ENCODE measurements around the gene MGAT4B. TPM values are rescaled to one million over a fixed set of nuclear protein-coding genes. Genes with fewer than 3 reads are reported as not detected.

MGAT4B gene
- total and polyA plus RNA-seq, 7 donors: 27.8 to 241 (median 56.8) TPM

DNA sequence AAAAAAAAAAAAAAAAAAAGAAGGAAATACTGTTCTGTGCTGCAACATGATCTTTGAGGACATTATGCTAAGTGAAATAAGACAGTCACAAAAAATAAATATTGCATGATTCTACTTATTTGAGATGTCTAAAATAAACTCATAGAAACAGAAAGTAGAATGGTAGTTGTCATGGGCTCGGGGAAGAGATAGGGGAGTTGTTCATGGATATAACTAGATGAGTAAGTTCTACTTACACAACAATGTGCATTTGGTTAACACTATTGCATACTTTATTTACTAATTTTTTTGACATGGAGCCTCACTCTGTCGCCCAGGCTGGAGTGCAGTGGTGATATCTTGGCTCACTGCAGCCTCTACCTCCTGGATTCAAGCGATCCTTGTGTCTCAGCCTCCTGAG lies 58.9 kb downstream of the MGAT4B start:
- Histone ChIP-seq H3K27ac (no peak overlapping the region), H3K27me3 (no peaks in the 10 kb centered on the region), H3K4me1 (peaks cover 0 to 38% (median 25%) of the 10 kb centered on the region in 4 donors), H3K36me3 (peaks cover 0 to 7% (median 0%) of the 10 kb centered on the region in 4 donors), H3K9me3 (no peaks in the 10 kb centered on the region), H3K4me3 (no peak overlapping the region)
- WGBS, 2 donors: 87 to 90% methylated on average over 3 of the region's 3 CpGs
- intact Hi-C loops (cut with DNase I): no loop called here
- DNase-seq: no peak
- TF ChIP-seq POLR2A (IDR thresholded peaks at IDR 0.05): no peak
- TF ChIP-seq, protein P1, sequence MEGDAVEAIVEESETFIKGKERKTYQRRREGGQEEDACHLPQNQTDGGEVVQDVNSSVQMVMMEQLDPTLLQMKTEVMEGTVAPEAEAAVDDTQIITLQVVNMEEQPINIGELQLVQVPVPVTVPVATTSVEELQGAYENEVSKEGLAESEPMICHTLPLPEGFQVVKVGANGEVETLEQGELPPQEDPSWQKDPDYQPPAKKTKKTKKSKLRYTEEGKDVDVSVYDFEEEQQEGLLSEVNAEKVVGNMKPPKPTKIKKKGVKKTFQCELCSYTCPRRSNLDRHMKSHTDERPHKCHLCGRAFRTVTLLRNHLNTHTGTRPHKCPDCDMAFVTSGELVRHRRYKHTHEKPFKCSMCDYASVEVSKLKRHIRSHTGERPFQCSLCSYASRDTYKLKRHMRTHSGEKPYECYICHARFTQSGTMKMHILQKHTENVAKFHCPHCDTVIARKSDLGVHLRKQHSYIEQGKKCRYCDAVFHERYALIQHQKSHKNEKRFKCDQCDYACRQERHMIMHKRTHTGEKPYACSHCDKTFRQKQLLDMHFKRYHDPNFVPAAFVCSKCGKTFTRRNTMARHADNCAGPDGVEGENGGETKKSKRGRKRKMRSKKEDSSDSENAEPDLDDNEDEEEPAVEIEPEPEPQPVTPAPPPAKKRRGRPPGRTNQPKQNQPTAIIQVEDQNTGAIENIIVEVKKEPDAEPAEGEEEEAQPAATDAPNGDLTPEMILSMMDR (IDR thresholded peaks at IDR 0.05): no peak

Small RNA genes within 50 kb of the gene (small RNA-seq; reads per million reads assigned to genes)
- gene MIR1229 (0 to 0.22 (median 0) reads per million in 3 donors), gene RF00019 (0 reads per million in 3 donors)

Other genes with a start within 250 kb of the MGAT4B start
- 100 to 1,000 TPM; 264 to 495 (median 312) TPM for gene HNRNPH1, start 183.2 kb downstream of the MGAT4B start, total RNA-seq
- gene HNRNPH1, start 183.2 kb downstream of the MGAT4B start, polyA plus RNA-seq: 100 to 1,000 TPM in 1 of 3 donors, 10 to 100 TPM in 2; 63.8 to 255 (median 73.3) TPM
- gene CBY3, start 125.8 kb downstream of the MGAT4B start, total RNA-seq: under 1 TPM in 1 of 4 donors, not detected in 3; 0.66 TPM
- under 1 TPM in 1 of 3 donors, not detected in 2; 0.13 TPM for gene CBY3, start 125.8 kb downstream of the MGAT4B start, polyA plus RNA-seq
- gene CANX, start 107.9 kb downstream of the MGAT4B start, total RNA-seq: 100 to 1,000 TPM; 254 to 278 (median 267) TPM
- 100 to 1,000 TPM in 1 of 3 donors, 10 to 100 TPM in 2; 58.3 to 177 (median 77.2) TPM for gene CANX, start 107.9 kb downstream of the MGAT4B start, polyA plus RNA-seq
- 10 to 100 TPM; 18.1 to 30.2 (median 25.9) TPM for gene MAML1, start 74.0 kb downstream of the MGAT4B start, total RNA-seq
- gene MAML1, start 74.0 kb downstream of the MGAT4B start, polyA plus RNA-seq: 10 to 100 TPM in 1 of 3 donors, 1 to 10 TPM in 2; 7.2 to 15.8 (median 8.1) TPM
- 1 to 10 TPM; 1.5 to 6.1 (median 5.4) TPM for gene LTC4S, start 12.9 kb downstream of the MGAT4B start, total RNA-seq
- gene LTC4S, start 12.9 kb downstream of the MGAT4B start, polyA plus RNA-seq: 1 to 10 TPM in 2 of 3 donors, not detected in 1; 2.6 to 3.6 TPM
- gene SQSTM1, start 14.0 kb upstream of the MGAT4B start, total RNA-seq: 100 to 1,000 TPM; 287 to 443 (median 386) TPM
- gene SQSTM1, start 14.0 kb upstream of the MGAT4B start, polyA plus RNA-seq: 100 to 1,000 TPM; 168 to 301 (median 203) TPM
- gene MRNIP, start 52.0 kb upstream of the MGAT4B start, total RNA-seq: 10 to 100 TPM; 30.7 to 59.8 (median 34.5) TPM
- gene MRNIP, start 52.0 kb upstream of the MGAT4B start, polyA plus RNA-seq: 10 to 100 TPM in 2 of 3 donors, 1 to 10 TPM in 1; 8.3 to 20.3 (median 11.4) TPM
- 1,000 to 10,000 TPM in 2 of 4 donors, 100 to 1,000 TPM in 2; 291 to 1,545 (median 1,005) TPM for gene TBC1D9B, start 101.0 kb upstream of the MGAT4B start, total RNA-seq
- 10 to 100 TPM; 35.4 to 83.4 (median 36.8) TPM for gene TBC1D9B, start 101.0 kb upstream of the MGAT4B start, polyA plus RNA-seq

All from sigmoid colon (tissue), 7 donors.